K562 (cell line): ENCODE results near the gene POPDC2. TPM values are rescaled to one million over a fixed set of nuclear protein-coding genes. Genes with fewer than 3 reads are reported as not detected.

Experiments used
- DDX20 ChIP-seq: fragments of 450-650 bp; IDR thresholded peaks from 2 replicates; pipeline ENCODE4 v1.6.1; 2016; ENCODE audit warnings: missing genetic modification characterization, low read depth, mild to moderate bottlenecking, missing compliant biosample characterization, moderate library complexity
- DMBX1 ChIP-seq: fragments of 250-450 bp; sonication (Bioruptor Pico); IDR thresholded peaks from 2 replicates; pipeline ENCODE4 v1.8.0; 2022; ENCODE audit warnings: inconsistent platforms, mild to moderate bottlenecking, moderate library complexity, borderline replicate concordance
- EHMT2 ChIP-seq: fragments of 450-650 bp; IDR thresholded peaks from 2 replicates; pipeline ENCODE4 v1.6.1; 2018; ENCODE audit warnings: antibody characterized with exemption
- ELF2 ChIP-seq: fragments of 250-450 bp; sonication (Bioruptor Pico); IDR thresholded peaks from 2 replicates; pipeline ENCODE4 v1.5.0; 2021; ENCODE audit warnings: mild to moderate bottlenecking
- ETV1 ChIP-seq: fragments of 450-650 bp; conservative IDR thresholded peaks from 2 replicates; pipeline ENCODE4 v1.6.1; 2016; ENCODE audit warnings: missing genetic modification characterization, control low read depth, low read depth, missing compliant biosample characterization
- KDM2B ChIP-seq: fragments of 250-450 bp; sonication (Bioruptor Pico); IDR thresholded peaks from 2 replicates; pipeline ENCODE4 v1.8.0; 2021; ENCODE audit warnings: mild to moderate bottlenecking, moderate library complexity
- NRF1 ChIP-seq, 2 experiments: fragments of 450-650 bp; IDR thresholded peaks in 1 of 2; conservative IDR thresholded peaks in 1 of 2; 2 replicates each; pipeline ENCODE4 v1.6.1; 2014; ENCODE audit warnings: mild to moderate bottlenecking in 2 of 2
- PHF8 ChIP-seq: fragments of 200-600 bp; sonication (generic); IDR thresholded peaks from 2 replicates; pipeline ENCODE4 v1.6.1; 2012; ENCODE audit warnings: mixed run types, mild to moderate bottlenecking, inconsistent platforms, low read length, moderate library complexity, borderline replicate concordance
- SP2 ChIP-seq: IDR thresholded peaks from 2 replicates; pipeline ENCODE4 v1.6.1; 2011; ENCODE audit warnings: mild to moderate bottlenecking, low read depth, low read length, moderate library complexity; ENCODE audit not compliant: poor library complexity, severe bottlenecking; ENCODE audit errors: extremely low read depth
- TCF15 ChIP-seq: fragments of 250-450 bp; sonication (Bioruptor Pico); IDR thresholded peaks from 2 replicates; pipeline ENCODE4 v1.8.0; 2022; ENCODE audit warnings: moderate library complexity, mild to moderate bottlenecking, inconsistent platforms
- TEAD1 ChIP-seq, 2 experiments: fragments of 450-650 bp in 1 of 2; sonication (generic) in 1 of 2; formaldehyde crosslinking; IDR thresholded peaks; 2 replicates each; pipeline versions ENCODE4 v1.4.0 to v1.8.0; 2020 to 2022; ENCODE audit warnings: mild to moderate bottlenecking in 2 of 2, missing genetic modification reagents in 1 of 2
- U2AF1 ChIP-seq: fragments of 200-400 bp; formaldehyde crosslinking; optimal IDR thresholded peaks from 2 replicates; pipeline ENCODE3; 2017; ENCODE audit warnings: mild to moderate bottlenecking, low read depth, low read length, moderate library complexity
- U2AF2 ChIP-seq: fragments of 200-400 bp; formaldehyde crosslinking; optimal IDR thresholded peaks from 2 replicates; pipeline ENCODE3; 2017; ENCODE audit warnings: low read depth, mild to moderate bottlenecking, low read length
- ZNF277 ChIP-seq: fragments of 250-450 bp; sonication (Bioruptor Pico); IDR thresholded peaks from 2 replicates; pipeline ENCODE4 v1.8.0; 2022; ENCODE audit warnings: inconsistent platforms, mild to moderate bottlenecking, moderate library complexity, borderline replicate concordance
- ZNF561 ChIP-seq: fragments of 450-650 bp; formaldehyde crosslinking; conservative IDR thresholded peaks from 2 replicates; pipeline ENCODE4 v1.4.0; 2020; ENCODE audit warnings: mild to moderate bottlenecking, moderate library complexity
- polyA plus RNA-seq, 8 experiments: library from polyadenylated mRNA; depleted of rRNA in 4 of 8; stranded (reverse) in 5 of 8; unstranded in 3 of 8; fragments of >200 nt; fragmentation: Nextera tagmentation in 2 of 8; fragmentation: Illumina TruSeq in 1 of 8; extraction: Ambion mirVana in 2 of 8; extraction: Trizol in 1 of 8; gene quantifications; 2 replicates each; pipeline versions ENCODE4 v1.2.1 to v1.2.3, GENCODE V29; 2011 to 2014; ENCODE audit warnings: inconsistent platforms in 1 of 8, missing spikeins in 1 of 8
- total RNA-seq, 7 experiments: library from RNA; depleted of rRNA in 6 of 7; stranded (reverse); fragments of >200 nt in 6 of 7; fragmentation: Illumina TruSeq in 2 of 7; extraction: Trizol in 2 of 7; gene quantifications; 2 replicates each; pipeline versions ENCODE4 v1.2.1 to v1.2.3, GENCODE V29; 2011 to 2021; ENCODE audit warnings: low replicate concordance in 1 of 7
- TF ChIP-seq, protein P1 (sequence below), 3 experiments: fragments of 200-800 bp in 1 of 3; fragments of 250-450 bp in 1 of 3; fragments of 450-650 bp in 1 of 3; sonication (Bioruptor Pico) in 1 of 3; sonication (Bioruptor generic) in 1 of 3; formaldehyde crosslinking in 1 of 3; IDR thresholded peaks; 2 replicates each; pipeline versions ENCODE4 v1.6.1 to v1.8.0; 2016 to 2022; ENCODE audit warnings: mild to moderate bottlenecking in 2 of 3, missing genetic modification characterization in 2 of 3, missing compliant biosample characterization in 1 of 3, moderate library complexity in 1 of 3
- TF ChIP-seq, protein P2 (sequence below): sonication (generic); formaldehyde crosslinking; IDR thresholded peaks from 2 replicates; pipeline ENCODE4 v1.8.0; 2022; ENCODE audit warnings: missing genetic modification reagents, mild to moderate bottlenecking, borderline replicate concordance

POPDC2 gene
- total and polyA plus RNA-seq, 9 of the 15 experiments (the other 6 are each of a cell fraction or from before 2014, with no cell fraction given) = 0.08 to 0.32 (median 0.13) TPM; not detected in 4

- TF ChIP-seq DMBX1 (CRISPR knock-in tag) (peak; percentile 50; the same call in 1 of the 2 replicates), EHMT2 (no peak), U2AF1 (no peak), ZNF277 (CRISPR knock-in tag) (no peak), DDX20 (tag) (no peak), ETV1 (tag) (peak; percentile 83), U2AF2 (no peak), KDM2B (no peak), PHF8 (peak; percentile 78), SP2 (no peak), TCF15 (CRISPR knock-in tag) (no peak), NRF1 (conservative IDR thresholded peaks at IDR 0.05 in 1 of 2, IDR thresholded peaks at IDR 0.05 in 1 of 2) (peak; percentile 98), ZNF561 (CRISPR knock-in tag) (no peak), ELF2 (CRISPR knock-in tag) (peak; percentile 14; the same call in 1 of the 2 replicates), TEAD1 (CRISPR knock-in tag; IDR thresholded peaks at IDR 0.05) (peak in 1 of 2 experiments; percentile 71; a peak in 1 of 4 replicates)
- TF ChIP-seq, protein P1, sequence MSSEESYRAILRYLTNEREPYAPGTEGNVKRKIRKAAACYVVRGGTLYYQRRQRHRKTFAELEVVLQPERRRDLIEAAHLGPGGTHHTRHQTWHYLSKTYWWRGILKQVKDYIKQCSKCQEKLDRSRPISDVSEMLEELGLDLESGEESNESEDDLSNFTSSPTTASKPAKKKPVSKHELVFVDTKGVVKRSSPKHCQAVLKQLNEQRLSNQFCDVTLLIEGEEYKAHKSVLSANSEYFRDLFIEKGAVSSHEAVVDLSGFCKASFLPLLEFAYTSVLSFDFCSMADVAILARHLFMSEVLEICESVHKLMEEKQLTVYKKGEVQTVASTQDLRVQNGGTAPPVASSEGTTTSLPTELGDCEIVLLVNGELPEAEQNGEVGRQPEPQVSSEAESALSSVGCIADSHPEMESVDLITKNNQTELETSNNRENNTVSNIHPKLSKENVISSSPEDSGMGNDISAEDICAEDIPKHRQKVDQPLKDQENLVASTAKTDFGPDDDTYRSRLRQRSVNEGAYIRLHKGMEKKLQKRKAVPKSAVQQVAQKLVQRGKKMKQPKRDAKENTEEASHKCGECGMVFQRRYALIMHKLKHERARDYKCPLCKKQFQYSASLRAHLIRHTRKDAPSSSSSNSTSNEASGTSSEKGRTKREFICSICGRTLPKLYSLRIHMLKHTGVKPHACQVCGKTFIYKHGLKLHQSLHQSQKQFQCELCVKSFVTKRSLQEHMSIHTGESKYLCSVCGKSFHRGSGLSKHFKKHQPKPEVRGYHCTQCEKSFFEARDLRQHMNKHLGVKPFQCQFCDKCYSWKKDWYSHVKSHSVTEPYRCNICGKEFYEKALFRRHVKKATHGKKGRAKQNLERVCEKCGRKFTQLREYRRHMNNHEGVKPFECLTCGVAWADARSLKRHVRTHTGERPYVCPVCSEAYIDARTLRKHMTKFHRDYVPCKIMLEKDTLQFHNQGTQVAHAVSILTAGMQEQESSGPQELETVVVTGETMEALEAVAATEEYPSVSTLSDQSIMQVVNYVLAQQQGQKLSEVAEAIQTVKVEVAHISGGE (CRISPR knock-in tag; IDR thresholded peaks at IDR 0.05) = peak in 1 of 3 experiments; percentile 69; a peak in 3 of 6 replicates
- TF ChIP-seq, protein P2, sequence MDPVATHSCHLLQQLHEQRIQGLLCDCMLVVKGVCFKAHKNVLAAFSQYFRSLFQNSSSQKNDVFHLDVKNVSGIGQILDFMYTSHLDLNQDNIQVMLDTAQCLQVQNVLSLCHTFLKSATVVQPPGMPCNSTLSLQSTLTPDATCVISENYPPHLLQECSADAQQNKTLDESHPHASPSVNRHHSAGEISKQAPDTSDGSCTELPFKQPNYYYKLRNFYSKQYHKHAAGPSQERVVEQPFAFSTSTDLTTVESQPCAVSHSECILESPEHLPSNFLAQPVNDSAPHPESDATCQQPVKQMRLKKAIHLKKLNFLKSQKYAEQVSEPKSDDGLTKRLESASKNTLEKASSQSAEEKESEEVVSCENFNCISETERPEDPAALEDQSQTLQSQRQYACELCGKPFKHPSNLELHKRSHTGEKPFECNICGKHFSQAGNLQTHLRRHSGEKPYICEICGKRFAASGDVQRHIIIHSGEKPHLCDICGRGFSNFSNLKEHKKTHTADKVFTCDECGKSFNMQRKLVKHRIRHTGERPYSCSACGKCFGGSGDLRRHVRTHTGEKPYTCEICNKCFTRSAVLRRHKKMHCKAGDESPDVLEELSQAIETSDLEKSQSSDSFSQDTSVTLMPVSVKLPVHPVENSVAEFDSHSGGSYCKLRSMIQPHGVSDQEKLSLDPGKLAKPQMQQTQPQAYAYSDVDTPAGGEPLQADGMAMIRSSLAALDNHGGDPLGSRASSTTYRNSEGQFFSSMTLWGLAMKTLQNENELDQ (CRISPR knock-in tag) = no peak
Measured at GRCh38 chr3:119676771-119677640, 16.6 kb upstream of the POPDC2 start, which contains the start of gene COX17 (continued).
